OCI-LY1 (cell line): ENCODE data around the gene SLC9A4.

Source experiments
- H2AFZ ChIP-seq: fragments of 200-600 bp; sonication (generic), shearing (Covaris generic); 2 replicates; pipeline ENCODE4 v1.6.0; 2014; ENCODE audit warnings: antibody characterized with exemption, mild to moderate bottlenecking, low read length
- H3F3A ChIP-seq: fragments of 200-600 bp; sonication (generic), shearing (Covaris generic); 2 replicates; pipeline ENCODE4 v1.6.0; 2014; ENCODE audit warnings: mild to moderate bottlenecking, antibody characterized with exemption, low read length, moderate library complexity; ENCODE audit not compliant: insufficient read depth
- H3K27ac ChIP-seq: fragments of 200-600 bp; sonication (generic); 2 replicates; pipeline ENCODE4 v1.5.1; 2014; ENCODE audit warnings: low read length, mixed run types, mild to moderate bottlenecking, low read depth; ENCODE audit not compliant: poor library complexity, severe bottlenecking
- H3K27me3 ChIP-seq: fragments of 200-600 bp; sonication (generic); 2 replicates; pipeline ENCODE4 v1.6.0; 2014; ENCODE audit warnings: antibody characterized with exemption, mild to moderate bottlenecking, low read length, moderate library complexity; ENCODE audit not compliant: insufficient read depth
- H3K36me3 ChIP-seq: fragments of 200-600 bp; sonication (generic); 2 replicates; pipeline ENCODE4 v1.6.1; 2014; ENCODE audit warnings: mild to moderate bottlenecking, antibody characterized with exemption, low read length, moderate library complexity, mixed read lengths; ENCODE audit not compliant: insufficient read depth
- H3K4me1 ChIP-seq: fragments of 200-600 bp; sonication (generic); 2 replicates; pipeline ENCODE4 v1.5.1; 2014; ENCODE audit warnings: mild to moderate bottlenecking, low read length, moderate library complexity; ENCODE audit not compliant: insufficient read depth, severe bottlenecking
- H3K4me2 ChIP-seq: fragments of 200-600 bp; sonication (generic), shearing (Covaris generic); 2 replicates; pipeline ENCODE4 v1.6.1; 2014; ENCODE audit warnings: low read length
- H3K4me3 ChIP-seq: fragments of 200-600 bp; sonication (generic); 2 replicates; pipeline ENCODE4 v1.5.1; 2014; ENCODE audit warnings: low read length, low read depth, mild to moderate bottlenecking, mixed read lengths; ENCODE audit not compliant: poor library complexity, severe bottlenecking
- H3K79me2 ChIP-seq: fragments of 200-600 bp; shearing (Covaris generic); 2 replicates; pipeline ENCODE4 v1.6.1; 2016; ENCODE audit warnings: mixed run types, low read length, mixed read lengths; ENCODE audit not compliant: insufficient read depth
- H3K9ac ChIP-seq: fragments of 200-600 bp; sonication (generic), shearing (Covaris generic); 2 replicates; pipeline ENCODE4 v1.6.1; 2014; ENCODE audit warnings: mild to moderate bottlenecking, low read length, mixed read lengths
- H3K9me2 ChIP-seq: fragments of 200-600 bp; sonication (generic), shearing (Covaris generic); 2 replicates; pipeline ENCODE4 v1.6.1; 2014; ENCODE audit warnings: low read depth, mild to moderate bottlenecking, low read length, mixed read lengths
- H3K9me3 ChIP-seq: fragments of 200-600 bp; shearing (Covaris generic); 2 replicates; pipeline ENCODE4 v1.6.1; 2014; ENCODE audit warnings: low read length, mixed read lengths
- H4K20me1 ChIP-seq: fragments of 200-600 bp; sonication (generic), shearing (Covaris generic); 2 replicates; pipeline ENCODE4 v1.6.0; 2016; ENCODE audit warnings: mild to moderate bottlenecking, low read length; ENCODE audit not compliant: insufficient read depth
- EZH2 ChIP-seq: fragments of 200-600 bp; sonication (generic), shearing (Covaris generic); IDR thresholded peaks from 2 replicates; pipeline ENCODE4 v1.8.0; 2017; ENCODE audit warnings: borderline replicate concordance, mixed run types, mild to moderate bottlenecking, antibody characterized with exemption, low read length, moderate library complexity, mixed read lengths
- TF ChIP-seq, protein P1 (sequence below): fragments of 200-600 bp; sonication (generic), shearing (Covaris generic); IDR thresholded peaks from 2 replicates; pipeline ENCODE4 v1.5.1; 2017; ENCODE audit warnings: mild to moderate bottlenecking, antibody characterized with exemption, low read length, moderate library complexity, mixed read lengths

Gene SLC9A4

DNA sequence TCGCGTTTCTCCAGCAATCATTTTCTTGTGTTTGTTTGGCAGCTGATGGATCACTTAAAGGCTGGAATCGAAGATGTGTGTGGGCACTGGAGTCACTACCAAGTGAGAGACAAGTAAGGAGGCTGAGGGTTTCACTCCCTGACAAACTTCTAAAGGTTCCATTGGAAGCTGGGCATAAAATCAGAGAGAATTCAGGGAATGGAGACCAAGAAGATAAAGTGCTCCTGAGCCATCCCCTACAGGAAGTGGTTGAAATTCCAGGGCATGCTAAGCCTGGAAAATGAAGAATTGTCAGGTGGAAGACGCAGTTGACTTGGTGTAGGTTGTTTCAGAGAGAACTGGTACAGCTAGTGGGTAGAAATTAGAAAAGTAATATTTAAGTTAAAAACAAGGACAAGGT, 39.1 kb downstream of the SLC9A4 start:
- no peaks in the 10 kb centered on the region for H3K4me1 ChIP-seq
- H3K9me3 ChIP-seq, result no peaks in the 10 kb centered on the region
- no peak overlapping the region for H3K4me2 ChIP-seq
- H2AFZ ChIP-seq, result no peak overlapping the region
- H3K36me3 ChIP-seq, result no peaks in the 10 kb centered on the region
- H3K9ac ChIP-seq, result no peak overlapping the region
- TF ChIP-seq, protein P1, sequence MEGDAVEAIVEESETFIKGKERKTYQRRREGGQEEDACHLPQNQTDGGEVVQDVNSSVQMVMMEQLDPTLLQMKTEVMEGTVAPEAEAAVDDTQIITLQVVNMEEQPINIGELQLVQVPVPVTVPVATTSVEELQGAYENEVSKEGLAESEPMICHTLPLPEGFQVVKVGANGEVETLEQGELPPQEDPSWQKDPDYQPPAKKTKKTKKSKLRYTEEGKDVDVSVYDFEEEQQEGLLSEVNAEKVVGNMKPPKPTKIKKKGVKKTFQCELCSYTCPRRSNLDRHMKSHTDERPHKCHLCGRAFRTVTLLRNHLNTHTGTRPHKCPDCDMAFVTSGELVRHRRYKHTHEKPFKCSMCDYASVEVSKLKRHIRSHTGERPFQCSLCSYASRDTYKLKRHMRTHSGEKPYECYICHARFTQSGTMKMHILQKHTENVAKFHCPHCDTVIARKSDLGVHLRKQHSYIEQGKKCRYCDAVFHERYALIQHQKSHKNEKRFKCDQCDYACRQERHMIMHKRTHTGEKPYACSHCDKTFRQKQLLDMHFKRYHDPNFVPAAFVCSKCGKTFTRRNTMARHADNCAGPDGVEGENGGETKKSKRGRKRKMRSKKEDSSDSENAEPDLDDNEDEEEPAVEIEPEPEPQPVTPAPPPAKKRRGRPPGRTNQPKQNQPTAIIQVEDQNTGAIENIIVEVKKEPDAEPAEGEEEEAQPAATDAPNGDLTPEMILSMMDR, result no peak
- no peaks in the 10 kb centered on the region for H3K9me2 ChIP-seq
- no peak overlapping the region for H3K27ac ChIP-seq
- H3K27me3 ChIP-seq, result no peaks in the 10 kb centered on the region
- no peaks in the 10 kb centered on the region for H3F3A ChIP-seq
- H4K20me1 ChIP-seq, result no peaks in the 10 kb centered on the region
- no peak overlapping the region for H3K4me3 ChIP-seq
- no peaks in the 10 kb centered on the region for H3K79me2 ChIP-seq

DNA sequence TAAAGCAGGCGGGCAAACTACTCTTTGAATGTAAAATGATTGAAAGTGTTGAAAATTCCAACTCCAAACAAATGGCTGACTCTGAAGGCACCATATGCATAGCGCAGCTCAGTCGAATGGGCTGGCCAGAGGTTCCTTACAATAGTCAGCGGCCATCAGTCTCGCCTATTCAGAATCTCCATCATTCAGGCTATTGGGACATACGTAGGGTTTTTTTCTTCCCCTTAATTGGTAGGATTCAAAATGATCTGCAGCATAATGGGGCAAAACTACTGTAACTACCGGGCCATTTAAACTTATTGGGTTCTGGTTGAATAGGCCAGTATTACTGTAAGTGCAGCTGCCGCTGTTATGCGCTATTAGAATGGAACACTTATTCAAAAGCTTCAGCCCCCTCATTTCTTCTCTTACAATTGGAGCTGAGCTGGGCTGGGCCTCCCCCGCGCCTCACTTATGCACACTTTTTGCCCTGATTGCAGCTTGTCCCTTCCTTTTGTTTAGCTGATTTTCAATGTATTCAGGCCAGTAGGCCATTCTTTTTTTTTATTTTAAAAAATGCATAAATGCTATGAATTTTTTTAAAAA, 40.4 kb downstream of the SLC9A4 start:
- Histone ChIP-seq H3K4me2 (no peak overlapping the region), H3K36me3 (no peaks in the 10 kb centered on the region), H3F3A (no peaks in the 10 kb centered on the region), H3K79me2 (no peaks in the 10 kb centered on the region), H4K20me1 (no peaks in the 10 kb centered on the region), H3K9me3 (no peaks in the 10 kb centered on the region), H3K4me1 (no peaks in the 10 kb centered on the region), H3K4me3 (no peak overlapping the region), H2AFZ (no peak overlapping the region), H3K27ac (no peak overlapping the region), H3K9me2 (no peaks in the 10 kb centered on the region), H3K9ac (no peak overlapping the region), H3K27me3 (no peaks in the 10 kb centered on the region)
- no peak for TF ChIP-seq EZH2
- TF ChIP-seq, protein P1, result no peak

DNA sequence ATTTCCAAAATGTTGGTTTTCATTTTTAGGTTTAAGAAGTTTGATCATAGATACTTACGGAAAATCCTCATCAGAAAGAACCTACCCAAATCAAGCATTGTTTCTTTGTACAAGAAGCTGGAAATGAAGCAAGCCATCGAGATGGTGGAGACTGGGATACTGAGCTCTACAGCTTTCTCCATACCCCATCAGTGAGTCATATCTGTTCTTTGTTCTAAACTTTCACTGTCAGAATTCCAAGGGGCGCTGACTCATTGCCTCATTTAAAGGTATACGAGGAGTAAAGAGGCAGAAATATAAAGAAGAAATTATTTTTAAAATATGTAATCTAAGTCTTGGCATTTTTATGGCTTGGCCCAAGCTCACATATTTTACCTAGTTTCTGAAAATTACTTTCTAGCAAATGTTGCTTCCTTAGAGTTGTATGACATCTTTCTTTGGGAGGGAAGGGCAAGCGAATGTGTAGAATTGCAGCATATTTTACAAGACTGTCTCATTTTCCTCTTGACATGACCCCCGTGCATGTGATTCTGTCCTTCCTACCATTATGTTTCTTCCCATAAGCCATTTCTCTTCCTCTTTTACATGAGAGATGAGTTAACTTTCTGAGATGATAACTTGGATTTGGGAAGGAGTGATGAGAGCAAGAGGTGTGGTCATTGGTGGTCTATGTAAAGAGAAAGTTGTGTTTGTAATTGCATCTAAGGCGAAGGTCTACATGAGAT, 41.2 kb downstream of the SLC9A4 start:
- no peaks in the 10 kb centered on the region for H3K27me3 ChIP-seq
- no peak overlapping the region for H2AFZ ChIP-seq
- no peaks in the 10 kb centered on the region for H3K9me3 ChIP-seq
- no peaks in the 10 kb centered on the region for H3K36me3 ChIP-seq
- H3K9me2 ChIP-seq, result no peaks in the 10 kb centered on the region
- no peaks in the 10 kb centered on the region for H4K20me1 ChIP-seq
- H3K79me2 ChIP-seq, result no peaks in the 10 kb centered on the region
- no peak overlapping the region for H3K4me3 ChIP-seq
- H3K9ac ChIP-seq, result no peak overlapping the region
- no peak overlapping the region for H3K27ac ChIP-seq
- H3K4me1 ChIP-seq, result no peaks in the 10 kb centered on the region
- H3F3A ChIP-seq, result no peaks in the 10 kb centered on the region
- TF ChIP-seq, protein P1, result no peak
- no peak for TF ChIP-seq EZH2
- no peak overlapping the region for H3K4me2 ChIP-seq
